IMR-90 (cell line): Measurements from ENCODE around the gene CNTNAP1. TPM values are rescaled to one million over a fixed set of nuclear protein-coding genes. Genes with fewer than 3 reads are reported as not detected.

Source experiments
- ATAC-seq: fragments of 200-7000 bp; cut with Tn5 transposase; 2 replicates; pipeline ENCODE4 v1.9.1; 2020; ENCODE audit warnings: low read depth, mild to moderate bottlenecking, moderate library complexity
- BruUV-seq: library from RNA; stranded (reverse); fragments of 400-500 nt; replicated peaks from 2 replicates; lab custom pipeline; 2021; lab: Mats Ljungman, UMichigan
- CTCF ChIA-PET: fragments of 300-600 bp; formaldehyde crosslinking; extraction: SDS; loops from one replicate; lab custom pipeline; 2021; ENCODE audit warnings: antibody characterized with exemption; lab: Yijun Ruan, JAX
- POLR2A ChIA-PET: fragments of 300-600 bp; sonication (Branson Sonifier 250); formaldehyde crosslinking; loops from one replicate; lab custom pipeline; 2022; ENCODE audit warnings: antibody characterized with exemption; ENCODE audit not compliant: unreplicated experiment; lab: Charles Lee
- DNase-seq: peaks from one replicate; pipeline ENCODE4 v3.0.0; 2013
- H2AFZ ChIP-seq: replicated peaks from 2 replicates; pipeline ENCODE3; 2013; ENCODE audit warnings: low read length, mild to moderate bottlenecking; ENCODE audit not compliant: poor library complexity
- H2AK5ac ChIP-seq: 2 replicates; pipeline ENCODE4 v1.6.1; 2013; ENCODE audit warnings: low read depth, low read length, inconsistent platforms
- H2AK9ac ChIP-seq: replicated peaks from 2 replicates; pipeline ENCODE3; 2013; ENCODE audit warnings: mild to moderate bottlenecking, low read depth, low read length, moderate library complexity; ENCODE audit not compliant: poor library complexity
- H2BK120ac ChIP-seq: 2 replicates; pipeline ENCODE4 v1.6.1; 2013; ENCODE audit warnings: low read depth, low read length, inconsistent platforms
- H2BK15ac ChIP-seq: 3 replicates; pipeline ENCODE4 v1.6.1; 2013; ENCODE audit warnings: low read depth, low read length, inconsistent platforms
- H2BK20ac ChIP-seq: 2 replicates; pipeline ENCODE4 v1.6.1; 2013; ENCODE audit warnings: low read depth, mild to moderate bottlenecking, inconsistent platforms, low read length, moderate library complexity
- H2BK5ac ChIP-seq: 2 replicates; pipeline ENCODE4 v1.6.1; 2013; ENCODE audit warnings: mild to moderate bottlenecking, low read depth, low read length, inconsistent platforms; ENCODE audit not compliant: poor library complexity, severe bottlenecking
- H3K14ac ChIP-seq: replicated peaks from 2 replicates; pipeline ENCODE4 v1.6.1; 2013; ENCODE audit warnings: low read depth, low read length, inconsistent platforms
- H3K18ac ChIP-seq: 2 replicates; pipeline ENCODE4 v1.6.1; 2013; ENCODE audit warnings: low read depth, low read length, control low read depth
- H3K23ac ChIP-seq: 2 replicates; pipeline ENCODE4 v1.6.1; 2013; ENCODE audit warnings: low read depth, low read length, inconsistent platforms
- H3K27ac ChIP-seq: 2 replicates; pipeline ENCODE4 v1.5.1; 2013; ENCODE audit warnings: mild to moderate bottlenecking, control low read depth, low read length; ENCODE audit not compliant: insufficient read depth
- H3K27me3 ChIP-seq: 2 replicates; pipeline ENCODE4 v1.6.1; 2013; ENCODE audit warnings: low read length; ENCODE audit not compliant: control insufficient read depth, insufficient read depth
- H3K36me3 ChIP-seq: 2 replicates; pipeline ENCODE4 v1.6.1; 2013; ENCODE audit warnings: low read length, mixed read lengths; ENCODE audit not compliant: control insufficient read depth, insufficient read depth
- H3K4ac ChIP-seq: 2 replicates; pipeline ENCODE4 v1.6.1; 2013; ENCODE audit warnings: low read depth, low read length, inconsistent platforms
- H3K4me1 ChIP-seq: 2 replicates; pipeline ENCODE4 v1.6.1; 2013; ENCODE audit warnings: low read length, mixed read lengths; ENCODE audit not compliant: control insufficient read depth, insufficient read depth
- H3K4me2 ChIP-seq: 2 replicates; pipeline ENCODE4 v1.6.1; 2013; ENCODE audit warnings: low read depth, mild to moderate bottlenecking, control low read depth, low read length, moderate library complexity
- H3K4me3 ChIP-seq: 2 replicates; pipeline ENCODE4 v1.5.1; 2013; ENCODE audit warnings: low read depth, mild to moderate bottlenecking, control low read depth, low read length, moderate library complexity; ENCODE audit not compliant: insufficient read depth
- H3K56ac ChIP-seq: 2 replicates; pipeline ENCODE4 v1.6.1; 2013; ENCODE audit warnings: low read length, inconsistent platforms; ENCODE audit not compliant: insufficient read depth; ENCODE audit errors: extremely low read depth
- H3K79me1 ChIP-seq, 2 experiments: 2 replicates each; pipeline ENCODE4 v1.6.1; 2013; ENCODE audit warnings: low read length in 2 of 2, inconsistent platforms in 1 of 2, low read depth in 1 of 2
- H3K9ac ChIP-seq: 2 replicates; pipeline ENCODE4 v1.6.1; 2013; ENCODE audit warnings: low read depth, low read length, control low read depth
- H3K9me1 ChIP-seq: 2 replicates; pipeline ENCODE4 v1.6.1; 2013; ENCODE audit warnings: low read length, inconsistent platforms; ENCODE audit not compliant: insufficient read depth
- H3K9me3 ChIP-seq: 2 replicates; pipeline ENCODE4 v1.6.1; 2013; ENCODE audit warnings: low read length; ENCODE audit not compliant: control insufficient read depth, insufficient read depth
- H4K20me1 ChIP-seq: 2 replicates; pipeline ENCODE4 v1.6.1; 2013; ENCODE audit warnings: low read length, inconsistent platforms; ENCODE audit not compliant: insufficient read depth
- H4K5ac ChIP-seq: 2 replicates; pipeline ENCODE4 v1.6.1; 2013; ENCODE audit warnings: mild to moderate bottlenecking, low read depth, low read length, control low read depth
- H4K8ac ChIP-seq, 2 experiments: 2 replicates each; pipeline ENCODE4 v1.6.1; 2013; ENCODE audit warnings: low read depth in 2 of 2, low read length in 2 of 2, control low read depth in 1 of 2, inconsistent platforms in 1 of 2
- H4K91ac ChIP-seq: 2 replicates; pipeline ENCODE4 v1.6.1; 2013; ENCODE audit warnings: low read depth, low read length, inconsistent platforms; ENCODE audit not compliant: insufficient read depth
- CHD1 ChIP-seq: IDR thresholded peaks from 2 replicates; pipeline ENCODE4 v1.6.1; 2012; ENCODE audit warnings: low read depth, low read length, improper control_type of control experiment
- FOS ChIP-seq: fragments of 150-350 bp; IDR thresholded peaks from 2 replicates; pipeline ENCODE4 v1.6.1; 2016; ENCODE audit warnings: low read depth, low read length
- MAFK ChIP-seq: IDR thresholded peaks from 2 replicates; pipeline ENCODE4 v1.6.1; 2012; ENCODE audit warnings: low read depth, low read length, improper control_type of control experiment
- MAZ ChIP-seq: IDR thresholded peaks from 2 replicates; pipeline ENCODE4 v1.6.1; 2012; ENCODE audit warnings: low read depth, mild to moderate bottlenecking, low read length, improper control_type of control experiment, moderate library complexity, borderline replicate concordance
- RCOR1 ChIP-seq: IDR thresholded peaks from 2 replicates; pipeline ENCODE4 v1.6.1; 2012; ENCODE audit warnings: mild to moderate bottlenecking, low read length, improper control_type of control experiment; ENCODE audit not compliant: insufficient replicate concordance
- SMC3 ChIP-seq: fragments of 150-350 bp; IDR thresholded peaks from 2 replicates; pipeline ENCODE4 v1.6.1; 2016; ENCODE audit warnings: low read depth, mild to moderate bottlenecking, antibody characterized with exemption, low read length, moderate library complexity
- WGBS, 2 experiments: methylation state at CpG; one replicate each; pipeline versions ENCODE4 v1.1.5 to v1.1.7; 2013; ENCODE audit warnings: missing lambda C conversion rate in 2 of 2; ENCODE audit not compliant: insufficient read length in 1 of 2; ENCODE audit errors: extremely low coverage in 2 of 2; 5-methylcytosine and 5-hydroxymethylcytosine counted together
- dilution Hi-C: fragments of 300-500 bp; cut with HindIII; formaldehyde crosslinking; loops from one replicate; pipeline ENCODE4 v1.14.3; 2018; ENCODE audit warnings: low sequenced_read_pairs; ENCODE audit not compliant: unreplicated experiment
- in situ Hi-C: fragments of 300-500 bp; cut with MboI; formaldehyde crosslinking; loops from 3 replicates; pipeline ENCODE4 v1.14.3; 2019; ENCODE audit warnings: low sequenced_read_pairs, inconsistent platforms, mixed read lengths
- intact Hi-C: fragments of 100-400 bp; cut with micrococcal nuclease; formaldehyde crosslinking; loops from 2 replicates; pipeline ENCODE4 v1.10.0; 2022
- polyA plus RNA-seq, 3 experiments: library from polyadenylated mRNA; depleted of rRNA; stranded (reverse); fragments of >200 nt; gene quantifications; 2 replicates each; pipeline ENCODE4 v1.2.3, GENCODE V29; 2012; ENCODE audit warnings: low replicate concordance in 1 of 3
- total RNA-seq: library from RNA; depleted of rRNA; stranded (reverse); fragments of >200 nt; gene quantifications from 2 replicates; pipeline ENCODE4 v1.2.3, GENCODE V29; 2012
- TF ChIP-seq, protein P1 (sequence below): conservative IDR thresholded peaks from 2 replicates; pipeline ENCODE4 v1.5.1; 2012; ENCODE audit warnings: mild to moderate bottlenecking, low read depth, low read length, improper control_type of control experiment

The CNTNAP1 gene
- total and polyA plus RNA-seq, 2 of the 4 experiments (the other 2 are of a cell fraction): 12.2 to 72.2 TPM

- H4K5ac ChIP-seq: no peak overlapping the region
- no peak overlapping the region for H4K8ac ChIP-seq
- no peak overlapping the region for H3K4me3 ChIP-seq
- no peaks in the 10 kb centered on the region for H3K9me3 ChIP-seq
- H2AFZ ChIP-seq: no peak overlapping the region
- intact Hi-C loops (no loop called here), dilution Hi-C loops (no loop called here), in situ Hi-C loops (no loop called here)
- no peaks in the 10 kb centered on the region for H3K27me3 ChIP-seq
- DNase-seq (no peak), ATAC-seq (no peak)
- CTCF ChIA-PET: interaction anchor here (0.6 kb wide), 1 partner anchor 20 kb away, joined by 5 read pairs; no protein-coding TSS in a partner anchor
- BruUV-seq: no TSS peak
- no peak overlapping the region for H3K23ac ChIP-seq
- no peaks in the 10 kb centered on the region for H3K9me1 ChIP-seq
- no peak overlapping the region for H3K18ac ChIP-seq
- TF ChIP-seq SMC3 (no peak), MAFK (no peak), RCOR1 (no peak), MAZ (no peak), CHD1 (no peak), FOS (no peak)
- TF ChIP-seq, protein P1, sequence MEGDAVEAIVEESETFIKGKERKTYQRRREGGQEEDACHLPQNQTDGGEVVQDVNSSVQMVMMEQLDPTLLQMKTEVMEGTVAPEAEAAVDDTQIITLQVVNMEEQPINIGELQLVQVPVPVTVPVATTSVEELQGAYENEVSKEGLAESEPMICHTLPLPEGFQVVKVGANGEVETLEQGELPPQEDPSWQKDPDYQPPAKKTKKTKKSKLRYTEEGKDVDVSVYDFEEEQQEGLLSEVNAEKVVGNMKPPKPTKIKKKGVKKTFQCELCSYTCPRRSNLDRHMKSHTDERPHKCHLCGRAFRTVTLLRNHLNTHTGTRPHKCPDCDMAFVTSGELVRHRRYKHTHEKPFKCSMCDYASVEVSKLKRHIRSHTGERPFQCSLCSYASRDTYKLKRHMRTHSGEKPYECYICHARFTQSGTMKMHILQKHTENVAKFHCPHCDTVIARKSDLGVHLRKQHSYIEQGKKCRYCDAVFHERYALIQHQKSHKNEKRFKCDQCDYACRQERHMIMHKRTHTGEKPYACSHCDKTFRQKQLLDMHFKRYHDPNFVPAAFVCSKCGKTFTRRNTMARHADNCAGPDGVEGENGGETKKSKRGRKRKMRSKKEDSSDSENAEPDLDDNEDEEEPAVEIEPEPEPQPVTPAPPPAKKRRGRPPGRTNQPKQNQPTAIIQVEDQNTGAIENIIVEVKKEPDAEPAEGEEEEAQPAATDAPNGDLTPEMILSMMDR: no peak
- no peak overlapping the region for H2BK120ac ChIP-seq
- no peak overlapping the region for H3K4ac ChIP-seq
- H3K79me1 ChIP-seq: no peaks in the 10 kb centered on the region
- H2BK15ac ChIP-seq: no peak overlapping the region
- peaks cover 66% of the 10 kb centered on the region for H3K36me3 ChIP-seq
- POLR2A ChIA-PET: no interaction called here
- H3K56ac ChIP-seq: no peak overlapping the region
- H4K91ac ChIP-seq: no peak overlapping the region
- no peaks in the 10 kb centered on the region for H4K20me1 ChIP-seq
- H2BK5ac ChIP-seq: no peak overlapping the region
- H3K14ac ChIP-seq: no peak overlapping the region
- H3K4me1 ChIP-seq: no peaks in the 10 kb centered on the region; the same call in 1 of the 2 replicates
- H3K9ac ChIP-seq: no peak overlapping the region
- H2BK20ac ChIP-seq: no peak overlapping the region
- no peak overlapping the region for H3K27ac ChIP-seq
- WGBS, 2 experiments: no CpG with 5 or more reads among the region's 5 CpGs
- H2AK5ac ChIP-seq: no peak overlapping the region
- no peak overlapping the region for H3K4me2 ChIP-seq
- no peak overlapping the region for H2AK9ac ChIP-seq
These were observed 22.1 kb downstream of the CNTNAP1 start for GRCh38 chr17:42704490-42704836.
